ENCODE data around the gene THSD7A. TPM values are rescaled to one million over a fixed set of nuclear protein-coding genes. Genes with fewer than 3 reads are reported as not detected.

THSD7A gene
- total RNA-seq, 2 experiments from 2014 or later, result not detected

DNA sequence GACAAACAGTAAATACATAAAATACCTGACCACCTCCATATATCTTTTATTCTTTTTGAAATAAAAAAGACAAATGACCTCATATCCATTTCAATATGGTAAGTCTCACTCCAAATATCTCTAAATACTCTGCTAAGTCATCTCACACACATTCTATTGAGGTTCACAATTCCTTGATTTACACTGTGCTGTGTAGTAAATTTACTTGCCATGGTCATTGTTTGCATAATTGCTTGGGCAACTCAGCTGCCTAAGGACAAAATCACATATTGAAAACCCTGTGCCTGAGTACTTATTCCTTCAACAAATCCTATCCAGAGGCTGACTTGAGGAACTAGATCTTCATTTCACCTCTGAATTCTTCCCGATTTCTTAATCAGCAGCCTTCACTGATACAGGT is 176.4 kb downstream of the THSD7A start:
- POLR2A ChIA-PET, result no interaction called here
- Mint-ChIP-seq H3K4me3 (no peak overlapping the region), H3K9me3 (no peaks in the 10 kb centered on the region), H3K4me1 (ENCODE audit: low read depth) (no peaks in the 10 kb centered on the region), H3K27me3 (no peaks in the 10 kb centered on the region), H3K36me3 (ENCODE audit: low read depth) (no peaks in the 10 kb centered on the region), H3K27ac (no peak overlapping the region)
- intact Hi-C loops (cut with micrococcal nuclease), result no loop called here
- TF ChIP-seq CTCF (IDR thresholded peaks at IDR 0.05), result no peak
- DNase-seq (no peak), ATAC-seq (no peak)
- CTCF ChIA-PET, result no interaction called here

DNA sequence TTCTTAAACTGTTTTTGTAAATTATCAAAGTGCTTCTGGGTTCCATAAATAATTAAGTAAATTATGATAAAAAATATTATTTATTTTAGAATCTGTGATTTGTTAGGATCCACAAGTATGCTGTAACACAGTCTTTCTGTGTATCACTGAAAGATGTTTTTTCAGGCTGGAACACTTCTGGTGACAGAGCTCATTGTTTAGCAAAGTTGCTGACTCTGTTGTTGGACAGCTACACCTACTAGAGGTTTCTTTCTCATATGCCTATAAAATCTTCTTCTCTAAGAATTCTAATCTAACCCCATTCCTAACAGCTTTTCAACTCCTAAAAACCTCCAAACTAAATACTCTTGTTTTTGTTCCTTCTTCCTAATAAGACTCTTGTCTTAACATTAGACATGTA is 176.8 kb downstream of the THSD7A start:
- intact Hi-C loops (cut with micrococcal nuclease), result no loop called here
- ChIA-PET CTCF (no interaction called here), POLR2A (no interaction called here)
- H3K27ac Mint-ChIP-seq, result no peak overlapping the region
- TF ChIP-seq CTCF (IDR thresholded peaks at IDR 0.05), result no peak
- no peaks in the 10 kb centered on the region for H3K27me3 Mint-ChIP-seq
- no peaks in the 10 kb centered on the region for H3K36me3 Mint-ChIP-seq (ENCODE audit: low read depth)
- no peak for DNase-seq
- ATAC-seq, result no peak
- H3K4me3 Mint-ChIP-seq, result no peak overlapping the region
- no peaks in the 10 kb centered on the region for H3K9me3 Mint-ChIP-seq
- H3K4me1 Mint-ChIP-seq (ENCODE audit: low read depth), result no peaks in the 10 kb centered on the region

DNA sequence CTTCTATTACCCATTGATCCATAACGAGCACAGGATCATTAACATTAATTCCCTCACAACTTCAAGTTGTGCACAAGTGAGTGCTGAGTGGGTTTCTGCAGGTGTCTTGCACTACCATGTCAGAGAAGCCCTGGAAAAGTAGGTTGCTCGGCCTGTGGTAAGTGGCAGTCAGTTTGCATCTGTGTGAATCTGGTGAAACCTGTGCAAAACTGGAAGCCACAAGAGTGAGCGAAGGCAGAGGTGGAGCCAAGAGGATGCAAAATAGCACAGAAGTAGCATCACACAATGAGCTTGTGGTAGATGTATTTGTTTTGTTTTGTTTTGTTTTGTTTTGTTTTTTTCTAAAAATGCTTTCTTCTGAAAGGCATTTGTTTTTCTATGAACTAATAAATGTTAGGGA is 181.5 kb downstream of the THSD7A start:
- CTCF ChIA-PET, result no interaction called here
- H3K9me3 Mint-ChIP-seq, result no peaks in the 10 kb centered on the region
- TF ChIP-seq CTCF (IDR thresholded peaks at IDR 0.05), result no peak
- intact Hi-C loops (cut with micrococcal nuclease), result no loop called here
- H3K4me3 Mint-ChIP-seq, result no peak overlapping the region
- POLR2A ChIA-PET, result no interaction called here
- no peaks in the 10 kb centered on the region for H3K36me3 Mint-ChIP-seq (ENCODE audit: low read depth)
- no peak for DNase-seq
- H3K27ac Mint-ChIP-seq, result no peak overlapping the region
- no peak for ATAC-seq
- H3K4me1 Mint-ChIP-seq (ENCODE audit: low read depth), result no peaks in the 10 kb centered on the region
- no peaks in the 10 kb centered on the region for H3K27me3 Mint-ChIP-seq

DNA sequence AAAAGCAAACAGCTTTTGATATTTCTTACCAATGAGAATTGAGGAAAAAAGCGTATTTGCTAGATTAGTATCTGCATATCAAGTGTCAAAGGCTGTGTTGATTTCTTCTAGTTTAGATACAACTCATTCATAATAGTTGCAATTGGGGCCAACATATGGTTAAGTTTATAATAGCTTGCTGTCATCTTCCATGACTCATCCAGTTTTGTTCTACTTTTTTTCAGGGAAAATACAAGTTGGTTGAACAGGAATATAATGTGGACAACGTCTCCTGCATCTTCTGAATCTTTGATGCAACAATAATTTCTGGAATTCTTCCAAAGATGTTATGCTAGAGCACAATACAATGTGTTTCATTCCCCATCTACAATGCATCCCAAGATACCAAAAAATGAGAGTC is 182.0 kb downstream of the THSD7A start:
- Mint-ChIP-seq H3K27ac (no peak overlapping the region), H3K9me3 (no peaks in the 10 kb centered on the region), H3K4me3 (no peak overlapping the region), H3K4me1 (ENCODE audit: low read depth) (no peaks in the 10 kb centered on the region), H3K27me3 (no peaks in the 10 kb centered on the region), H3K36me3 (ENCODE audit: low read depth) (no peaks in the 10 kb centered on the region)
- CTCF ChIA-PET, result no interaction called here
- TF ChIP-seq CTCF (IDR thresholded peaks at IDR 0.05), result no peak
- intact Hi-C loops (cut with micrococcal nuclease), result no loop called here
- no peak for ATAC-seq
- POLR2A ChIA-PET, result no interaction called here
- DNase-seq, result no peak

- ChIA-PET CTCF (no interaction called here), POLR2A (no interaction called here)
- TF ChIP-seq CTCF (IDR thresholded peaks at IDR 0.05), result no peak
- Mint-ChIP-seq H3K9me3 (no peaks in the 10 kb centered on the region), H3K27ac (no peak overlapping the region), H3K4me1 (ENCODE audit: low read depth) (no peaks in the 10 kb centered on the region), H3K27me3 (no peaks in the 10 kb centered on the region), H3K4me3 (no peak overlapping the region), H3K36me3 (ENCODE audit: low read depth) (no peaks in the 10 kb centered on the region)
- DNase-seq (no peak), ATAC-seq (no peak)
- intact Hi-C loops (cut with micrococcal nuclease), result no loop called here
These were observed 183.0 kb downstream of the THSD7A start for GRCh38 chr7:11648980-11649379.

All from activated CD8-positive, alpha-beta T cell treated with anti-CD3 and anti-CD28 coated beads for 36 hours (primary cell).